ENCODE measurements around the gene PLEKHM3.

PLEKHM3 gene

DNA sequence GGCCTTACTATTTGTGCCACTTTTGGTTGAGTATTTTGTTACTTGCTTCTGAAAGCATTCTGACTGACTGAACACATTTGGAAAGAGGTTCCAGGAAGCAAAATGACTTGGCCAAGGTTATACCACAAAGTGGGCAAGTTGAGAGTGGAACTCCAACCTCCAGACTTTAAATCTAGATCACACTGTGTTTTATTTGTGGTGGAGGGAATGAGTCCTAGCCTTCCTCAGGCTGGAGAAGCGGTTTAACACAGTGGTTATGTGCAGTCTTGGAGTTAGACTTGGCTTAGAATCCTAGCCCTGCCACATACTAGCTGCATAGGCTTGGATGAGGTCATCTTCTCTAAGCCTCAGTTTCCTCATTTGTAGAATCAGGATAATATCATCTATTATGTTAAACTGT, 33.4 kb downstream of the PLEKHM3 start:
- no peak for DNase-seq

DNA sequence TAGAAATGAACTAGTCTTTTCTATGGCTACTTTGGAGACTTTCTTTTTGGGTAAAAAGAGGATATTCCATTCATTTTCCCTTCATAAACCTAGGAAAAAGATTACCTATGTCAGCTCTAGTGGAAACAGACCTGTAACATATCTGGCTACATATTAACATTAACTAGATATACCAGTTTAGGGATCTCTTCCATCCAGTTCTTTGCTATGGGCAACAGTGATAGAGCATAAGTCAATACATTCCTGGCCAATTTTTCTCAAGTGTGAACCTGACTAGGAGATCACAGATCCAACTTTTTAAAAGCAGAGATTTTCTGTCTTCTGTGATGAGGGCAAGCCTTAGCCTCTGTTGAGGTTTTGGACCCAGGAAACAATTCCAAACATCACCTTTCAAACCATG, 34.5 kb downstream of the PLEKHM3 start:
- no peak for DNase-seq

DNA sequence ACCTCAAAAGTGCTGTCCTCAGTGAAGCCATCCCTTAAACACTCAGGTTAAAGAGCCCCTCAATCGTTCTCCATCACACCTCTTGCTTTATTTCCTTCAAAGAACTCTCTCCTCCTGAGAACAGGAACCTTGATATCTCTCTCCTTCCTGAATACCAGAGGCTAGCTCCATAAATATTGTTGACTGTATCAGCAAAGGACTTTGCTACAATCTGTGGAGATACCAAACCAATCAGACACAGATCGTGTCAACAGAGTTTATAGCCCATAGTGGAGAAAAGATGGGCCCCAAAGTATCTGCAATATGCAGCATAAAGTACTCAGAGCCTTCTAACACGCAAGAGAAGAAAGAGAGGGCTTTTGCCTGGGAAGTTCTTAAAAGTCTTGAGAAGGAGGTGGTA, 36.4 kb downstream of the PLEKHM3 start:
- no peak for DNase-seq

DNA sequence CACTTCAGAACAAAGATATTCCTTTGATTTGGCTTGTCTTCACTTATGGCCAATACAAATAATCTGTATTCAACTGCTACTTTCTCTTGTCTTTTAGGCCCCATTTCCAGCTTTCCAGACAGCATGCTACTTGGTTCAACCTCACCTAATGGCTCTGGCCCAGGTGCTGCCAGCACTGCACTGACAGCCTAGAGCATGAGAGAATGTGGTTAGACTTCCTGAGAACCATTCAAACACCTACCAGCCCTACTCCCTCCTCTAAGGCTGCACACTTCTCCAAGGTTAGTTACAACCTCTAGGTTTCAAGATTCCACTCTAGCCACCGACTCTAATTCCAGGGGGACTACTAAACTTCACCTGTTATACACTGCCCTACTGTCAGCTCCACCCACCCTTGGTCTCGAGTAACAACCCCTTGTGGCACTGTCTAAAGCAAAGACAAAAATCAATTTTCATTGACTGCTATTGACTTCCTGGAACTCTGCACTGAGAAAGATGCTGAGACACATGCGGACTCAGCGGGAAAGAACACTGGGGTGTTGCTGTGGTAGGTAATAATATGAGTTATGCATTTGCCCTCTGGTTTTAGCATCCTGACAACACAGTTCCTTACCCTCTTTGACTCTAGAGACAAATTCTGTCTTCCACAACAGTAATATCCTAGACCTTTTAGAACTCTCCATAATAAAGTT, 38.2 kb downstream of the PLEKHM3 start:
- no peak for DNase-seq

DNA sequence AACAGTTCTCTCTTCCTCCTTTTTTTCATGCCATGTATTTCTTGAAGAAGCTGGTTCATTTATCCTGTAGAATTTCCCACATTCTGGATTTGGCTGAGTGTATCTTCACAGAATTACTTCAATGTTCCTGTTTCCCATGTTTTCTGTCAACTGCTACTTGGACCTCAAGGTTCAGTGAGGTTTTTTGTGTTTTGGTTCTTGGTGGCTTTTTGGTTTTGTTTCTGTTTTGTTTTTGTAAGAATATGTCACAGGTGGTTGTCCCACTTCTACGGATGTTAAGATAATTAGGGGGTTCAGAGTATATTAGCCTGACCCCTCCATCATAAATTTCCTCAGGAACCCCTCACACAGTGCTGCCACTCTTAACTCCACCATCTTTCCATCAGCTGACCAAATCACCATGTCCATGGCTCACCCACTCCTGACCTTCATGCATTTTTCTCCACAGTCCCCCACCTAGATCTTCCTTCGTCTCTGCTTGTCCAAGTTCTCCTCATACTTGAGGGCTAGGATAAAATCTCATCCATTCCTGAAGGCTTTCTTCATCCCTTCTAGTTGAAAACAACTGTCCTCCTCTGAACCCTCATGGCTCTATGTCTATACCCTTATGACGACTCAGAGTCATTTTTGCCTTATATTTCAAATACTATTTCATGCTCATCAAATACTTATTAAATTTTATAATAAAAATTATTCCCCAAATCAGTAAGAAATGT, 40.4 kb downstream of the PLEKHM3 start:
- no peak for DNase-seq

DNA sequence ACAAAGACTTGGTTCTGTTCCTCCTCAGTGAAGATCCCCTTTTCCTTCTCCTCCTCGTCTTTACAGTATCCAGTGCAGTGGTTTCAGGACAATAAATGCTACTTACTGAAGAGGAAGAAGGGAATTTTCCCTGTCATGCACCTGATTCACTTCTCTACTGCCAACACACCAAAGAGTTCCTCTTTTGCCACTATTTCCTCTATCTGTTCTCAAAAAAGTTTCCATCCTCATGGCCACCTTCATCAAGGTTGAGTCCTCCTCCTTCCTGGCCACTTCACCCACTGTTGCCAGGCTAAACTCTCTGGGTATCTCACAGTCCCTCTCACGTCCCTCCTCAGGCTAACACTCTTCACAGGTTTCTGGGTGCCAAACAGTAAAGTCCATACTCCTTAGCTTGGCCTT, 41.7 kb downstream of the PLEKHM3 start:
- DNase-seq, result no peak

DNA sequence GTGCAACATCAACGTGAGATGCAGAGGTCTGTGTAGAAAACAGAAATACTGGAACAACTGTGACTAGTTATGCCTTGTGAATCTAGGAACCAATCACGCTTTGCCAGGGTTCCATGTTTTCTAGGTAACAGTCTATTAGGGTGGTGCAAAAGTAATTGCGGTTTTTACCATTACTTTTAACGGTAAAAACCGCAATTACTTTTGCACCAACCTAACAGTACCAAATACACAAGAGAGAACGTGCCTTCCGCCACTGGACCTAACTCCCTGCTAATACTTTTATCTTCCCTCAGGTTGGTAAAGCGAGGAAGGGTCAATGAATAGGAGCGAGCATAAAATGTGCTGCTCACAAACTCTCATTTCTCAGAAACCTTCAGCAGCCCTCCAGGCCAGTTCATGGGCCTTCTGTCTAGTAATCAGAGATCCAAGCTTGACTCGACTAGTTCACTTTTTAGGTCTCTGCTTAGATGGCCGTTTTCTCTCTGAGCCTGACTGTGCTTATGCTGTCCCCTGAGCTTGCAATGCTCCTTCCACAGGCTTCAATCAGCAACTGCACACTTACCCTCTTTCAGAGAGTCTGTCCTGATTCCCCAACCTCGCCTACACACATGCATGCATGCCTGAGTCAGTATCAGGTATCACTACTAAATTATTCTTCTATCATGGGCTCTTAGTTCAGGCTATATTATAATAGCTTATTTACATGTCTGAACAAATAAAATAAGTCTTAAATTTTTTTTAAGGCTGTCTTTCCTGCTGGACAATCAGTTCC, 47.0 kb downstream of the PLEKHM3 start:
- DNase-seq, result no peak

DNA sequence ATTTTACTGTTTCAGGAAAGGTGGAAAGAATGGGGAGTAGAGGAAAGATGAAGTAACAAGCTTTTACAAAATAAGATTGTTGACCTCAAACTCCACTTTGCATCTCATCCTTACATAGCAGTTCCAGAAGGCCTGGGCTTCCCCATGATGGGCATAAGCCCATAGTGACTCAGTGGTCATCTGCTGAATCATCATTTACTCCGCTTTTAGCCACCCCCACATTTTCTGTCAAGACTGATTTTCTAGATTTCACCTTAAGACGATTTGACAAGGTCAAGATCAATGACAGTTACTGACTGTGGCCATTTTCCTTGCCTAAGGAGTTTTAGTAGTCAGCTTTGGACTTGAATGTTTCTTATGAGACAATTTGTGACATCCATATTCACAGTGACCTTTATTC, 49.4 kb downstream of the PLEKHM3 start:
- DNase-seq, result no peak

DNA sequence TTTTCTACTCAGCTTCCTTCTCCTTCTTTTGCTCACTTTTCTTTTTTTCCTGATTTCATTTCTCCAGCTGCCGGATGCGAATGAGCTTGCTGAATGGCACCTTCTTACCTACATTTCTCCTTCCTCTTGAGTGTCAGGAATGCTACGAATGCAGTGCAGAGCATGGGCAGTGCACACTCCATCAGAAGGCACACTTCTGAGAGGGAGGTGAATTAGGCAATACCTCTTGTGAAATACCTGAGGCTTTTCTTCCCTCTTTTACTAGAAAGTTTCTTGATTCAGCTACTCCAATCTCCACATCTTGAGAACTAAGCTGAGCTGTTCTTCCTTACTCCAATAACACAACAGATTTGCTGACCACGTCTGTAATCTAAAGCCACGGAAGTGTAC, 51.1 kb downstream of the PLEKHM3 start:
- DNase-seq, result no peak

DNA sequence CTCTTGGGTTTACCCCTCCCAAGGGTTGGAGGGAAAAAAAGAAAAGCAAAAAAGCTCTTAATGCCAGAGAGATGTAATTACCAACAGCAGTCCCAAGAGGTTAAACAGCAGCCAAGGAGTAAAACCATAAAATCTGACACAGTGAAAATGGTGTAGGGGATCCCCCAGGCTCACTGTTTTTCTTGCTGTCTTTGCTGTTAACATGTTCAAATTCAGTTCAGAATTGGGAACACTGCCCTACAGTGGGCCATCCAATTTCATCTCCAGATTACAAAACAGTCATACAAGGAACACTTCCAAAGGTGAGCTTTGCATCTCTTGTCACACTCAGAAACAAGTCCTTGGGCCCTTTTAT, 54.5 kb downstream of the PLEKHM3 start:
- DNase-seq, result no peak

DNA sequence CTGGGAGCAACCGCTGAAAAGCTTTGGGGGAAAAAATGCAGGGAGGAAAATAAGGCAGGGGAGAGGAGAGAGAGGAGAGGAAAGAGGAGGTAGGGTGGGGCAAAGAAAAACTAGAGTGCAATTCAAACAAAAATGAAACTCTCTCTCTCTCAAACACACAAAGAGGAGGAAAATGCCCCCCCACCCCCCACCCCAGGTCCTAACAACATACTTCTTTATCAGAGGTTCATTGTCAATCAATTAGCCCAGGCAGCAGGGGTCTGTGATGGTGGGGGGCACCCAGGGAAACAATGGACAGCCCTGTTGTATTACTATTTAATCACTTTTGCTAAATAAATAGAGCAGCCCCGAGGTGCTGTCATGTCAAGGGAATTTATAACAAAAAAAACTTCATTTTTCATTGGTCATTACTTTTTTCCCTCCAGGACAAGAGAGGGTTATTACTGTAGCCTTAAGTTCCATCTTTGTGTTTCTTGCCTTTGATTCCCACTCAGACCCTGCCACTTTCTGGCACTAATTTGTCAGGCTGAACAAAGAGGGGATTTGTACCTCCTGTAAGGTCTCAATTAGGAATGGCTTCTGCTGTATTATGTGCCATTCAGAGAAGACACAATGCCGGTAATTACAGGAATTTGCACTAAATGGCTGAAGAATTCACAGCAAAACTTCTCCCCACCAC, 55.0 kb downstream of the PLEKHM3 start:
- DNase-seq, result no peak

DNA sequence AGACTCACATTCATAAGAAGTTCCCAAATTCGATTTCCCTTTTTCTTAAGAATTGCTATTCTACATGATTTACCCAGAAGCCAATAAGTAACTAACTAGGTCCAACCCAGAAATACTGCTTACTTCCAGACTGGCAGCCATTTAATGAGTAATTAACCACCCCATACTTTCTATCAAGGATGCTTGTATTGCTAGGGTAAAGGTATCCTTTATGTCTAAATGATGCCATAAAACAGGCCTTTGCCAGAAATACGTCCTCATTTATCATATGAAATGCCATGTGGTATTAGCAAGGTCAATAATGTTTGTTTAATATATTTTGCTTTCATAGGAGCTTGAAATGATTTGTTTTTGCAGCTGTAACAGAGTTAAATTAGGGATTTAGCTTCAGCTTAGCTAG, 56.1 kb downstream of the PLEKHM3 start:
- no peak for DNase-seq

DNA sequence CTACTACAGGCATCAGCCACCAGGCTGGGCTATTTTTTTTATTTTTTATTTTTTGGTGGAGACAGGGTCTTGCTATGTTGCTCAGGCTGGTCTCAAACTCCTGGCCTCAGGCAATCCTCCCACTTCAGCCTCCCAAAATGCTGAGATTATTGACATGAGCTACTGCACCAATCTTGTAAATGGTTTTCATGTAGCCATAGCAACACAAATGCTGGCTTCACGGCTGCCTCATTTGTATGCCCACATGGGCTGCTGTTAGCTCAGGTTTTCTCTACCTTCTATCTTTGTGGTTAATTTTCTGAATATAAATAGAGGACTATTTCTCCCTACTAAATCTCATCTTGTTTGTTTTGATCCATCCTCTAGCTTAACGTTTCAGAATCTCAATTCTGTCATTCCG, 58.2 kb downstream of the PLEKHM3 start:
- no peak for DNase-seq

DNA sequence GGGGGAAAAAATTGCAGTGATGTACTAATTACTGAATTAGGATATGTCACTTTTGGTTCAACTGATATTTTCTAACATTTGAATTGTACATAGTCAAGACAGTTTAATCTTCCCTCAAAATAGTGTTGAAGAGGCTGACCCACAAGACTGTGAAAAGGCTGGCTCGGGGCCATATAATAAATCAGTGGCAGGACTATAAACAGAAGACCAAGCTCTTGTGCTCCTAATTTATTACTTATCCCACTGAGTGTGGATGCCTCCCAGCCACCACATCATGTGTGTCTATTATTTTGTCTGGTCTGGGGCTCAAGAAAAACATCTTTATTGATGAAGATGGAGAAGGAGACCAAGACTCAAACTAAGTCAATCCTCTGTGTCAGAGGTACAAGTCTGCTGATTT, 64.4 kb downstream of the PLEKHM3 start:
- no peak for DNase-seq

DNA sequence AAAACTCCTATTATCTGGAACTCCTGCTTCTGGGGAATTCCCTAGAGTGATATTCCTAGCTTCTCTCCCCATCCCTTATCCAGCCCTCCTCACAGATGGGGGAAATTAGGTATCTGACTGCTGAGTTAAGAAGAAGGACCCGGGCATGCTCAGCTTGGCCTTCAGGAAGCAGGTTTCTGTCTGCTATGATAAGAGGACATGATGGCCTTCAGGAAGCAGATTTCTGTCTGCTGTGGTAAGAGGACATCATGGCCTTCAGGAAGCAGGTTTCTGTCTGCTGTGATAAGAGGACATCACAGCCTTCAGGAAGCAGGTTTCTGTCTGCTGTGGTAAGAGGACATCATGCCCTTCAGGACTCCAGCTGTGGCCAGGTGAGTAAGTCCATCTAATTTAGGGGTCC, 65.2 kb downstream of the PLEKHM3 start:
- DNase-seq, result no peak

DNA sequence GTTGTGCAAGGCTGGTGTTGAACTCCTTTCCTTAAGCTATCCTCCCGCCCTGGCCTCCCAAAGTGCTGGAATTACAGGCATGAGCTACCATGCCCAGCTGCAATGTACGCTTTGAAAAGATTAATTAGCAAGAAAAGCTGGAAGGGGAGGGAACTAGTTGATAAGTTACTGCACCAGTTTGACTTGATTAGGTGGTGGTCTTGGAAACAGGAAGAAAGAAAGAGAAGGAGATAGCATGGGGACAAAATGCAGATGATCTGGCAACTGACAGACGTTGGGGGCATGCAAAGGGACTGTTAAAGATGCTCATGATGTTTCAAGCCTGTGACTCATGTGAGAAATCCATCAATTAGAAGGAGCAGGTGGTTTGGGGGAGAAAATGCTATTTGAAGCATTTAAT, 68.6 kb downstream of the PLEKHM3 start:
- DNase-seq, result no peak

DNA sequence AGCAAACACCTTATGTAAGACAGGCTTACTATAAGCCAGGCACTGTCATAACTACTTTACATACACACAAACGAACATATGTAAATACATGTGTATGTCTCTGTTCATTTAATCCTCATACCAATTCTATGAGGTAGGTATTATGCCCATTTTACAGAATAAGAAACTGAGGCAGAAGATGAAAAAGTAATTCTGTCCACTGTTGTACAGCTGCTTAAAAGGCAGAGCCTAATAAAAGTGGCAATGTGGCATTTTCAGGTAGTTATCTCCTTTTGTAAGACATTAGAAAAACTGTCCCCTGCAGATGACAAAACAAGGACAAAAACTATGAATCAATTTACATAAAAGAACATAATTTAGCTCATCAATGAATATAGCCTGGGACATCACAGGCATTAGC, 69.9 kb downstream of the PLEKHM3 start:
- DNase-seq, result no peak

DNA sequence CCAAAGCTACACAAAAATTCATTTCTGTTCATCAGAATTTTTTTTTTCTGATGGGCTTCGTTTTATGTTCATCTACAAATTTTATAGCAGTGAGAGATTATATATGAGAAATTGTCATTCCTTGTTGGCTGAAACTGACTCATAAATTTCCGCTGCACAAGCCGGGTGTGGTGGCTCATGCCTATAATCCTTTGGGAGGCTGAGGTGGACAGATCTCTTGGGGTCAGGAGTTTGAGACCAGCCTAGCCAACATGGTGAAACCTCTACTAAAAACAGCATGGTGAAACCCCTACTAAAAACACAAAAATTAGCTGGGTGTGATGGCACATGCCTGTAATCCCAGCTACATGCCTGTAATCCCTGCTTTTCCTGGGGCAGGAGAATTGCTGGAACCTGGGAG, 72.0 kb downstream of the PLEKHM3 start:
- no peak for DNase-seq

DNA sequence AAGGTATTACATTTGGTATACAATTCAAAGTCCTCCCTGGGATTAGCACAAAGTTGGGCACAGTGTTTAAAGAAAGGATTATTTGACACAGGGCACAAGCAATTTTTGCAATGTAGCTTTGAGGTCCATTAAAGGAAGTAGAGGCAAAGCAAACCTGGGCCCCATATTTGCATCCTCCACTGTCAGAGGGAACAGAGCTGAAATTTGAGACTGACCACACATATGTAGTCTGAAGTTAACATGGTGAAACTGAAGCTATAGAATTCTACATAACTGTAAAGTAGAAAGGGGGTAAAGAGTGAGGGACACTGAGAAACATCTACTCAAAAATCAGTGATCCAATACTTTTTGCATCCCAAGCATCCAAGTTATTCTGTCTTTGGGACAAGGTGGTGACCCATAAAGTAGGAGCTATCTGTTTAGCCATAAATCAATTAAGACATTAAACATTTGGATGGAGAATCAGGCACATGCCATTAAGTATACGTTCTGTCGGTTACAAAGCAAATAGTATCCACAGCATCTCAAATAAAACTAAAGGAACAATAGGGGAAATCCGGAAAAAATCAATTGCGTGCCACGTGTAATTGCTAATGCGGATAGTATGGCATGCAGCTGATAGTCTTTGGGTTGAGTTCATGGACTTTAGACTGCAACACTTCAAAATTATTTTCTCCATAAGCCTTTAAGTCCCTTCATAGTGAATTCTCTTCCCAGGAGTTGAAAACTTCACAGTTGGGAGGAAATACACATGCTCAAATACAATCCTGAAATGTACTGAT, 72.6 kb downstream of the PLEKHM3 start:
- no peak for DNase-seq

DNA sequence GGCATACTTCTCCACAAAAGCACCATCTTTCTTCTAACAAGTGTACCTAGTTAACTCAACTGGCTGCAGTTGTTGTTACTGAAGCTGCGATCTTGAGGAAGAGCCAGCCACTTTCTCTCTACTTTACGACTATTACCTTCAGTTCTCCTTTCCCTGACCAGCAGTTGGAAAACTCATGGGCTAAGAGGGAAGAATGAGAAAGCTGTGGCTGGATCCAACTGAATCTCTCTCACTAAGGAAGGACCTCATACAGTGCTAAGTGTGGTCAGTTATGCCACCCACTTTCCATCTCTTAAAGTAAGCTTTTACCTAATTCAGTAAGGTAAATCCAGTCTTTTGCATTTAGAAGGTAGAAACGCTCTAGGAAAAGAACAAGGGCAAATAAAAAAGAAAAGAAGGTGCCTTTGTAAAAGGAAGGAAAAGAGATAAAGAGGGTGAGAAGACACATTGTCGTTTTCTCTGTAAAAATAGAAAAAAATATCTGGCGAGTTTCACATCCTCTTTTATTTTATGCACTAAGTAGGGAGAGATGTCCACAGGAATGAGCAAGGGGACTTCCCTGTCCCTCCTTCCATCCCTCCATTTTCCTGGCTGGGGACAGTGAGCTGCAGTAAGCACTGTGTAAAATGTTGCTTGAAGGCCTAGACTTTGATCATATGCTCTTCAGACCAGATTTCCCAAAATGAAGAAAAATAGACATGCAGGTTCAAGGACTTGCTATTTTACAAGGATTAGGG, 73.4 kb downstream of the PLEKHM3 start:
- no peak for DNase-seq

DNA sequence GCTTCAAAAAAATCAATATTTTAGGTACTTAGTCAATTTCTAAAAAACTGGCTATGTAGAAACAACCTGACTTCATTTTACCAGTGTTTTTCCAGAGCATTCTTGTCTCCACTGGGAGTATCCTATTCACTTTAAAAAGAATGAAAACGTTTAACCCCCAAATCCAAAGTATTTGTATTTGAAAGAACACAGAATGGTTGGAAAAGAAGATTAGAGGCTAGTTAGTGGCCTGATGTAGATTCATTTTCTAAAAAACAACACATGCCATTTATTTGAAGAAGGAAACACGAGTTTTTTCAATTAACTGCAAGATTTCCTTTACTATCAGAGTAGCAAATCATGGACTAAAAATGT, 74.6 kb downstream of the PLEKHM3 start:
- DNase-seq, result no peak

DNA sequence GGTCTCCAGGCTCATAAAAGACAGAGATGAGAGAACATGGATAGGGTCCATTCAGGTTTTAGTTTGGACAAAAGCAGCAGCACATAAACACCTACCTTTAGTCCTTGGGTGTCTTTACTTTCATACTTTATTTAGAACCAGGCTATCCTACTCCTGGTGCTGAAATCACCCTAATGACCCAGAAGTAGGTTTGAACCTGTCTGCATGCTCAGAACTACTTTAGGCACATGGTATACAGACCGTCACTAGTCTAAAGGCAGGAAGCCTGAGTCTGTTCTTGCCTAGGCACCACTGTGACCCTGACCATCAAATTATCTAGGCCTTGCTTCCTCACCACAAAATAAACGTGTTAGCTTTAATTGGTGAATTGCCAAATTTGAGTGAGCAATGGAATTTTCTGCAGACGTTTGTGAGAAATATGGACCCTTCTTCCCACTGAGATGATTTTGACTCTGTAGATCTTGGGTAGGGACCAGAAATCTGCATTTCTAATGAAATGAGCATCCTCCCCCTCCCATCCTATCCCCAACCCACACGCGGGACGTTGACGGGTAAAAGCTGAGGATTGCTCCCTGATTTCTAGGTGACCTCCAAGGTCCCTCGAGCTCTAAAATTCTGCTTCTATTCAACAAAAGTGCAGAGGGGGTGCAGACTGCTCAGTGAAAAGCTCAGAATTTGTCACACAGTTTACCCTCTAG, 75.1 kb downstream of the PLEKHM3 start:
- DNase-seq, result no peak
